B cell (primary cell): ENCODE results near the gene TMEM132D. TPM values are rescaled to one million over a fixed set of nuclear protein-coding genes. Genes with fewer than 3 reads are reported as not detected.

ENCODE experiments used
- ATAC-seq: fragments of 200-7000 bp; cut with Tn5 transposase; one replicate; pipeline ENCODE4 v1.10.0; 2021; ENCODE audit warnings: low read depth, mild to moderate bottlenecking, moderate number of reproducible peaks, moderate library complexity
- CTCF ChIA-PET: fragments of 350-600 bp; sonication (Branson Sonifier 250); formaldehyde crosslinking; loops from one replicate; lab custom pipeline; 2021; ENCODE audit warnings: antibody characterized with exemption, inconsistent platforms; lab: Charles Lee
- POLR2A ChIA-PET: fragments of 350-600 bp; sonication (Branson Sonifier 250); formaldehyde crosslinking; loops from one replicate; lab custom pipeline; 2021; ENCODE audit warnings: antibody characterized with exemption; lab: Charles Lee
- DNase-seq: peaks from one replicate; pipeline ENCODE4 v3.0.0; 2013
- H2AFZ ChIP-seq: 2 replicates; pipeline ENCODE4 v1.6.1; 2012; ENCODE audit warnings: mild to moderate bottlenecking, low read depth, low read length; ENCODE audit not compliant: insufficient read depth, poor library complexity, severe bottlenecking
- H3K27ac ChIP-seq, 2 donors: 1 replicate in 1 of 2; 2 replicates in 1 of 2; pipeline ENCODE4 v1.5.1; 2012 to 2013; ENCODE audit warnings: low read length in 2 of 2, mild to moderate bottlenecking in 2 of 2, moderate library complexity in 1 of 2
- H3K27me3 ChIP-seq, 4 experiments: fragments of 200-600 bp in 1 of 4; sonication (generic) in 1 of 4; replicated peaks in 1 of 4; 1 replicate in 2 of 4; 2 replicates in 2 of 4; pipeline versions ENCODE4 v1.6.1 to v1.7.0; 2013 to 2016; ENCODE audit warnings: low read length in 3 of 4, mild to moderate bottlenecking in 2 of 4, mixed read lengths in 1 of 4, moderate library complexity in 1 of 4; ENCODE audit not compliant: insufficient read depth in 4 of 4, control insufficient read depth in 3 of 4; ENCODE audit errors: control extremely low read depth in 1 of 4
- H3K36me3 ChIP-seq, 2 experiments: replicated peaks in 1 of 2; 1 replicate in 1 of 2; 2 replicates in 1 of 2; pipeline versions ENCODE4 v1.6.1 to v1.7.1; 2013; ENCODE audit warnings: low read length in 1 of 2; ENCODE audit not compliant: insufficient read depth in 2 of 2, control insufficient read depth in 1 of 2; ENCODE audit errors: control extremely low read depth in 1 of 2, extremely low read depth in 1 of 2
- H3K4me1 ChIP-seq, 2 donors: fragments of 200-600 bp in 1 of 2; sonication (generic) in 1 of 2; 1 replicate in 1 of 2; 2 replicates in 1 of 2; pipeline versions ENCODE4 v1.5.1 to v1.6.1; 2013 to 2017; ENCODE audit warnings: low read length in 2 of 2; ENCODE audit not compliant: control insufficient read depth in 2 of 2, insufficient read depth in 2 of 2
- H3K4me2 ChIP-seq: replicated peaks from 2 replicates; pipeline ENCODE3; 2012; ENCODE audit warnings: mild to moderate bottlenecking, low read depth, low read length; ENCODE audit not compliant: poor library complexity, severe bottlenecking
- H3K4me3 ChIP-seq, 5 experiments: fragments of 200-600 bp in 1 of 5; sonication (generic) in 1 of 5; 1 replicate in 3 of 5; 2 replicates in 2 of 5; pipeline versions ENCODE4 v1.5.1 to v1.7.0; 2011 to 2016; ENCODE audit warnings: low read length in 4 of 5, mild to moderate bottlenecking in 4 of 5, low read depth in 2 of 5, control low read depth in 1 of 5, moderate library complexity in 1 of 5; ENCODE audit not compliant: insufficient read depth in 1 of 5; ENCODE audit errors: control extremely low read depth in 1 of 5, extremely low read depth in 1 of 5
- H3K79me2 ChIP-seq: fragments of 200-600 bp; sonication (generic); one replicate; pipeline ENCODE4 v1.6.0; 2016; ENCODE audit warnings: low read length; ENCODE audit not compliant: control insufficient read depth, insufficient read depth
- H3K9ac ChIP-seq: fragments of 200-600 bp; sonication (generic); 2 replicates; pipeline ENCODE4 v1.6.1; 2017; ENCODE audit warnings: mild to moderate bottlenecking, low read length, moderate library complexity
- H3K9me3 ChIP-seq, 3 donors: one replicate each; pipeline versions ENCODE4 v1.6.1 to v1.7.1; 2013; ENCODE audit warnings: low read length in 2 of 3; ENCODE audit not compliant: control insufficient read depth in 2 of 3, insufficient read depth in 1 of 3; ENCODE audit errors: control extremely low read depth in 1 of 3
- H4K20me1 ChIP-seq: 2 replicates; pipeline ENCODE4 v1.6.0; 2012; ENCODE audit warnings: mild to moderate bottlenecking, low read length; ENCODE audit not compliant: insufficient read depth, control insufficient read depth, poor library complexity, severe bottlenecking
- H3K27ac Mint-ChIP-seq: one replicate; pipeline ENCODE4 v1.8.0; 2021; ENCODE audit warnings: mixed read lengths
- H3K27me3 Mint-ChIP-seq: one replicate; pipeline ENCODE4 v1.8.0; 2021; ENCODE audit warnings: mixed read lengths
- H3K4me1 Mint-ChIP-seq: one replicate; pipeline ENCODE4 v1.8.0; 2021; ENCODE audit warnings: mixed read lengths
- H3K4me3 Mint-ChIP-seq: one replicate; pipeline ENCODE4 v1.8.0; 2021; ENCODE audit warnings: mixed read lengths
- H3K9me3 Mint-ChIP-seq: one replicate; pipeline ENCODE4 v1.8.0; 2022; ENCODE audit warnings: mixed read lengths; ENCODE audit not compliant: insufficient read depth
- EZH2 ChIP-seq: IDR thresholded peaks from 2 replicates; pipeline ENCODE4 v1.6.1; 2012; ENCODE audit warnings: borderline replicate concordance, low read depth, mild to moderate bottlenecking, moderate library complexity, low read length; ENCODE audit not compliant: insufficient read depth, poor library complexity, severe bottlenecking
- WGBS: methylation state at CpG from one replicate; pipeline ENCODE4 v1.1.5; 2013; ENCODE audit warnings: missing lambda C conversion rate; ENCODE audit not compliant: insufficient coverage; 5-methylcytosine and 5-hydroxymethylcytosine counted together
- intact Hi-C: fragments of 100-400 bp; cut with micrococcal nuclease; formaldehyde crosslinking; loops from one replicate; pipeline ENCODE4 v1.10.0; 2022
- polyA plus RNA-seq: library from polyadenylated mRNA; depleted of rRNA; stranded (reverse); fragments of >200 nt; gene quantifications from 2 replicates; pipeline ENCODE4 v1.2.3, GENCODE V29; 2012
- total RNA-seq, 2 donors: library from RNA; stranded (reverse); fragments of 120-200 nt in 1 of 2; gene quantifications; 1 replicate in 1 of 2; 2 replicates in 1 of 2; pipeline versions ENCODE4 v1.2.3 to v1.2.4, GENCODE V29; 2013 to 2022
- TF ChIP-seq, protein P1 (sequence below): fragments of 200-600 bp; IDR thresholded peaks from one replicate; pipeline ENCODE4 v1.8.0; 2022; ENCODE audit warnings: antibody characterized with exemption, mild to moderate bottlenecking

TMEM132D gene
- total and polyA plus RNA-seq, 2 donors (not counting 1 experiment from before 2014, with no cell fraction given): not detected

DNA sequence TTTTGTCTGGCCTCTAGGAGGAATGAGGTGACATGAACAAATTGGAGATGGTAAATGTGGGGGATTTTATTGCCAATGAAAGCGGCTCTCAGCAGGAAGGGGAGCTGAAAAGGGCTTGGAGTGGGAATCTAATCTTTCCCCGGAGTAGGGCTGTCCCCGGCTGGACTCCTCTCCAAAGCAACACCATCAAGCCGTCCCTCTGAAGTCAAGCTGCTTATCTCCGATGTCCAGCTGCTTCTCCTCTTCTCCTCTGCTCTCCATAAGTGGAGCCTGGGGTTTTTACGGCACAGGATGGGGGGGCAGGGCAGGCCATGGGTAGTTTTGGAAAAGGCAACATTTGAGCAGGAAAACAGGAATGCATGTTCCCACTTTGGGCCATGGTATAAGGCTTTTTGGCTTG, 113.5 kb downstream of the TMEM132D start:
- 50% methylated on average over 3 of the region's 6 CpGs for WGBS
- Histone ChIP-seq H3K9ac (no peak overlapping the region), H3K27ac (no peak overlapping the region), H3K4me2 (no peak overlapping the region), H3K79me2 (no peaks in the 10 kb centered on the region), H3K4me1 (no peaks in the 10 kb centered on the region), H3K36me3 (no peaks in the 10 kb centered on the region), H4K20me1 (no peaks in the 10 kb centered on the region), H3K27me3 (no peaks in the 10 kb centered on the region), H3K9me3 (peaks cover 0 to 21% (median 0%) of the 10 kb centered on the region in 3 donors), H3K4me3 (no peak overlapping the region), H2AFZ (no peak overlapping the region)
- Mint-ChIP-seq H3K4me1 (no peaks in the 10 kb centered on the region), H3K4me3 (no peak overlapping the region), H3K9me3 (peaks cover 5% of the 10 kb centered on the region), H3K27ac (no peak overlapping the region), H3K27me3 (no peaks in the 10 kb centered on the region)
- TF ChIP-seq EZH2: no peak
- TF ChIP-seq, protein P1, sequence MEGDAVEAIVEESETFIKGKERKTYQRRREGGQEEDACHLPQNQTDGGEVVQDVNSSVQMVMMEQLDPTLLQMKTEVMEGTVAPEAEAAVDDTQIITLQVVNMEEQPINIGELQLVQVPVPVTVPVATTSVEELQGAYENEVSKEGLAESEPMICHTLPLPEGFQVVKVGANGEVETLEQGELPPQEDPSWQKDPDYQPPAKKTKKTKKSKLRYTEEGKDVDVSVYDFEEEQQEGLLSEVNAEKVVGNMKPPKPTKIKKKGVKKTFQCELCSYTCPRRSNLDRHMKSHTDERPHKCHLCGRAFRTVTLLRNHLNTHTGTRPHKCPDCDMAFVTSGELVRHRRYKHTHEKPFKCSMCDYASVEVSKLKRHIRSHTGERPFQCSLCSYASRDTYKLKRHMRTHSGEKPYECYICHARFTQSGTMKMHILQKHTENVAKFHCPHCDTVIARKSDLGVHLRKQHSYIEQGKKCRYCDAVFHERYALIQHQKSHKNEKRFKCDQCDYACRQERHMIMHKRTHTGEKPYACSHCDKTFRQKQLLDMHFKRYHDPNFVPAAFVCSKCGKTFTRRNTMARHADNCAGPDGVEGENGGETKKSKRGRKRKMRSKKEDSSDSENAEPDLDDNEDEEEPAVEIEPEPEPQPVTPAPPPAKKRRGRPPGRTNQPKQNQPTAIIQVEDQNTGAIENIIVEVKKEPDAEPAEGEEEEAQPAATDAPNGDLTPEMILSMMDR: no peak
- intact Hi-C loops: no loop called here
- no peak for DNase-seq
- POLR2A ChIA-PET: no interaction called here
- no peak for ATAC-seq
- CTCF ChIA-PET: no interaction called here

DNA sequence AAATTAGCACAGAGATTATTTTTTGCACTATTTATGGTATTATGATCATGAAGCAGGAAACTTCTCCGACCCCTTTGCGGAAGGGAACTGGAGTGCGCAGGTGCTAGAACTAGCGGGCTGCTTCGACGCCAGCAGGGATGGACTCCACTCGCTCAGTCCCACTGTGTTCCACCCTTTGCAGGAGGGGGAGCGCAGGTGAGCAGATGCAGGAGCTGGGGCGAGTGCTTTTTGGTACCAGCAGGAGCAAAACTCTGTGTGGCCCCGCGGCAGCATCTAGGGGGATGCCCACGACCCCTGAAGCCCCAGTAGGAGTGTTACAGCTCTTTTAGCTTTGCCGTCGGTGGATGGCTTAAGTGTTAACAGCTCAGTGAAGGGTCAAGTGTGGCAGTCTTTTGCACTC, 113.9 kb downstream of the TMEM132D start:
- H3K4me1 Mint-ChIP-seq: no peaks in the 10 kb centered on the region
- no peak overlapping the region for H3K4me3 Mint-ChIP-seq
- CTCF ChIA-PET: no interaction called here
- no peaks in the 10 kb centered on the region for H3K36me3 ChIP-seq
- H3K27ac Mint-ChIP-seq: no peak overlapping the region
- DNase-seq: no peak
- H3K27me3 Mint-ChIP-seq: no peaks in the 10 kb centered on the region
- H3K9ac ChIP-seq: no peak overlapping the region
- WGBS: 90% methylated on average over 14 of the region's 14 CpGs
- no peak for ATAC-seq
- H4K20me1 ChIP-seq: no peaks in the 10 kb centered on the region
- POLR2A ChIA-PET: no interaction called here
- H3K27me3 ChIP-seq: no peaks in the 10 kb centered on the region
- H3K4me2 ChIP-seq: no peak overlapping the region
- no peaks in the 10 kb centered on the region for H3K79me2 ChIP-seq
- no peak overlapping the region for H2AFZ ChIP-seq
- H3K4me1 ChIP-seq: no peaks in the 10 kb centered on the region
- intact Hi-C loops: no loop called here
- H3K27ac ChIP-seq: no peak overlapping the region
- H3K9me3 Mint-ChIP-seq: peaks cover 5% of the 10 kb centered on the region
- H3K4me3 ChIP-seq: no peak overlapping the region
- H3K9me3 ChIP-seq: peaks cover 0 to 21% (median 0%) of the 10 kb centered on the region in 3 donors
- no peak for TF ChIP-seq EZH2
- TF ChIP-seq, protein P1: no peak
